Fibroblast of mammary gland (primary cell): ENCODE results near the gene LGR4.
"Not testable (repeated sequence)": the region's sequence is repeated elsewhere in the genome, so short reads cannot be mapped to it uniquely, and the experiment has no call there.

Experiments
- DNase-seq: peaks from one replicate; pipeline ENCODE4 v3.0.0-alpha.2; 2010; ENCODE audit warnings: low read depth
- H3K4me3 ChIP-seq: 2 replicates; pipeline ENCODE4 v1.5.1; 2011; ENCODE audit warnings: low read depth, mild to moderate bottlenecking, low read length, moderate library complexity; ENCODE audit not compliant: control insufficient read depth
- TF ChIP-seq, protein P1 (sequence below): conservative IDR thresholded peaks from 2 replicates; pipeline ENCODE4 v1.5.1; 2011; ENCODE audit warnings: low read depth, low read length, inconsistent platforms; ENCODE audit not compliant: control insufficient read depth, insufficient read depth

LGR4 gene

GRCh38 chr11:27472398-27473016 is at the start of gene LGR4:
Gene LGR4 (minus strand): TSS chr11:27472790. CDS start chr11:27472302, 488 bp downstream.
- peak; percentile 84 for DNase-seq
- TF ChIP-seq, protein P1, sequence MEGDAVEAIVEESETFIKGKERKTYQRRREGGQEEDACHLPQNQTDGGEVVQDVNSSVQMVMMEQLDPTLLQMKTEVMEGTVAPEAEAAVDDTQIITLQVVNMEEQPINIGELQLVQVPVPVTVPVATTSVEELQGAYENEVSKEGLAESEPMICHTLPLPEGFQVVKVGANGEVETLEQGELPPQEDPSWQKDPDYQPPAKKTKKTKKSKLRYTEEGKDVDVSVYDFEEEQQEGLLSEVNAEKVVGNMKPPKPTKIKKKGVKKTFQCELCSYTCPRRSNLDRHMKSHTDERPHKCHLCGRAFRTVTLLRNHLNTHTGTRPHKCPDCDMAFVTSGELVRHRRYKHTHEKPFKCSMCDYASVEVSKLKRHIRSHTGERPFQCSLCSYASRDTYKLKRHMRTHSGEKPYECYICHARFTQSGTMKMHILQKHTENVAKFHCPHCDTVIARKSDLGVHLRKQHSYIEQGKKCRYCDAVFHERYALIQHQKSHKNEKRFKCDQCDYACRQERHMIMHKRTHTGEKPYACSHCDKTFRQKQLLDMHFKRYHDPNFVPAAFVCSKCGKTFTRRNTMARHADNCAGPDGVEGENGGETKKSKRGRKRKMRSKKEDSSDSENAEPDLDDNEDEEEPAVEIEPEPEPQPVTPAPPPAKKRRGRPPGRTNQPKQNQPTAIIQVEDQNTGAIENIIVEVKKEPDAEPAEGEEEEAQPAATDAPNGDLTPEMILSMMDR = no peak
- H3K4me3 ChIP-seq = peak within 1 kb of the TSS; percentile 72

DNA sequence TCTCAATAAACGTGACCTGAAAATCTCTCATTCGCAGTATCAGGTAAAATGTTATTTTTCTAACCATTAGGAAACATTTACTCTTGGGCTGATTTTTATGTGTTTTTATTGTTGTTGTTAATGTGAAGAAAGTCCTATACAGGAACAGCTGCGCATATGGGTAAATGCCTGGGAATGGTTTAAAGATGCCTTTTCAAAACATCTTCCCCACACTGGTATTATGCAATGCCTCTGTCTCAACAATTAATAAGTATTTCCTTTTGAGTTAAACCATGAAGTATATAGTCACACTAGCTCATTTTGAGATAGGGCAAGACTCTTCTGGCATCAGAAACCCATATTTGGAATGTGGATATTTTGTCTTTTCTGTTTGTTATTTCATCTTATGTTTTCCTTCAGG is 47.6 kb upstream of the LGR4 start:
- peak; percentile 18 for DNase-seq
- TF ChIP-seq, protein P1 = no peak
- no peak overlapping the region for H3K4me3 ChIP-seq

GRCh38 chr11:27518518-27518917 is 45.9 kb upstream of the LGR4 start:
- H3K4me3 ChIP-seq = no peak overlapping the region
- TF ChIP-seq, protein P1 = no peak
- no peak for DNase-seq

GRCh38 chr11:27517490-27517889 is 44.9 kb upstream of the LGR4 start:
- not testable (repeated sequence) for DNase-seq, H3K4me3 ChIP-seq

DNA sequence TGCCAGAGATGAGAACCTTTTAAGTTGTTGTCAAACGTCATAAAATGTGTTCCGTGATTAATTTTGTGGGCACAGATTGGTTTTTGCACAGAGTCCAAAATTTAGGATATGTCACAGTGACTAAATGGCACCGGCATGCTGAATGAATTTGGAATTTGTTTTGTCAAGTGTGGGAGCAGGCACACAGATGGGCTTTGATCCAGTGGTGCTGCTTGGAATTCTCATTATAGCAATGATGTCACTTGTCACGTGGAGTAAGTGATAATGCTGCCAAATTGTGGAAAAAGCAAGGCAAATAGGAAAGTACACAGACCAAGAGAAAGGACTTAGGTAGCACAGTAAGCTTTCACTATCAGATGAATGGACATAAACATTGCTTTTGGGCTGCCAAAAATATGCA is 42.0 kb upstream of the LGR4 start:
- peak; percentile 55 for DNase-seq
- TF ChIP-seq, protein P1 = no peak
- H3K4me3 ChIP-seq = no peak overlapping the region

DNA sequence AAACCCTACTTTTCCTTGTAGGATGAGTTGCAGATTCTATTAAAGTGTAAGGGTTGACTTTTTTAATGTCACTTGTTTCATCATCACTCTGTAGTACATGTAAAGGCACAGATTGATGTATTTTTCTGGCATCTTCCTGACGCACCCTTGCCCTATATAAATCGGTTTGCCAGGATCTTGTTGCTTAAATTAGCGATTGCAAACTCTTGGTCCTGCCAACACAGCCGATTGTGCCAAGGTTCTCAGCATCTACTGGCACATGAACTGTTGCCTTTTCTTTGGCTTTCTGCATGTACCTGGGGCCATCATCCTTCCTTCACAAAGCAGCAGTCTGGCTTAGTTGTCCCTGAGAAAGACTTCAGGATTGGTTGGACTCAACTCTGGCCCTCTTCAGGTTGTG is 41.5 kb upstream of the LGR4 start:
- no peak for DNase-seq
- TF ChIP-seq, protein P1 = no peak
- no peak overlapping the region for H3K4me3 ChIP-seq

DNA sequence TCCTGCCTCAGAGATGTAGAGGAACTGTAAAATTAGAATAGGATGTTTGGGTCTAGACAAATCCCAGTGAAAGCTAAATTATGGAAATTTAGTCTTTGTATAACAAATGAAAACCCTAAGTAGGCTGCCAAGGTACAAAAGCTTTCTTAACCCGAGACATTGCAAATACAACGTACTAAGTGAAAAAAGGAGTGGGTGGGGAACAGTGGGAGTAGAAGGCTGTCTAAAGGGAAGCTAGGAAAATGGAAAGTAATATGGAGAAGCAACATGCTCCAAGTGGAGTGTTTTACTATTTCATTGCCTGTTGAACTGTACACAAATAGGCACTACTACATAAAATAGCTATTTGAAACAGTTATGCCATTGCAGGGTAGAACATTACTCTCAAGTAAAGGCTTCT is 40.8 kb upstream of the LGR4 start:
- TF ChIP-seq, protein P1 = no peak
- no peak overlapping the region for H3K4me3 ChIP-seq
- no peak for DNase-seq
